ENCODE data around the gene CD79A. TPM values are rescaled to one million over a fixed set of nuclear protein-coding genes. Genes with fewer than 3 reads are reported as not detected.

CD79A gene
- total RNA-seq, 2 experiments from 2014 or later, result 3.7 to 3.8 TPM

GRCh38 chr19:41918095-41918494 is 41.0 kb downstream of the CD79A start:
- POLR2A ChIA-PET, result no interaction called here
- peaks cover 54% of the 10 kb centered on the region for H3K4me1 ChIP-seq (ENCODE audit: insufficient read depth, low read length)
- Mint-ChIP-seq H3K9me3 (no peaks in the 10 kb centered on the region), H3K4me3 (no peak overlapping the region), H3K36me3 (ENCODE audit: low read depth) (no peaks in the 10 kb centered on the region), H3K27me3 (peaks cover 10% of the 10 kb centered on the region), H3K27ac (no peak overlapping the region), H3K4me1 (ENCODE audit: low read depth) (peaks cover 18% of the 10 kb centered on the region)
- H3K27ac ChIP-seq (ENCODE audit: low read depth in 1 of 2, low read length in 2 of 2), result no peak overlapping the region
- DNase-seq (no peak), ATAC-seq (ENCODE audit: poor library complexity) (no peak)
- H3K9me3 ChIP-seq (ENCODE audit: control insufficient read depth in 1 of 2, insufficient read depth in 1 of 2, low read length in 2 of 2), result no peaks in the 10 kb centered on the region
- TF ChIP-seq CTCF (IDR thresholded peaks at IDR 0.05), result no peak
- intact Hi-C loops (cut with DNase I, micrococcal nuclease), result no loop called here
- no peak overlapping the region for H3K4me3 ChIP-seq (ENCODE audit: low read length)
- CTCF ChIA-PET, result no interaction called here
- H3K27me3 ChIP-seq (ENCODE audit: control insufficient read depth in 1 of 2, insufficient read depth in 2 of 2, low read length in 2 of 2), result peaks cover 44% of the 10 kb centered on the region in 2 experiments
- no peaks in the 10 kb centered on the region for H3K36me3 ChIP-seq (ENCODE audit: insufficient read depth, low read length)

GRCh38 chr19:41918653-41919244 is 41.7 kb downstream of the CD79A start:
- Mint-ChIP-seq H3K27me3 (peaks cover 10% of the 10 kb centered on the region), H3K4me3 (no peak overlapping the region), H3K27ac (no peak overlapping the region), H3K9me3 (no peaks in the 10 kb centered on the region), H3K36me3 (ENCODE audit: low read depth) (no peaks in the 10 kb centered on the region), H3K4me1 (ENCODE audit: low read depth) (peaks cover 18% of the 10 kb centered on the region)
- DNase-seq (no peak), ATAC-seq (ENCODE audit: poor library complexity) (no peak)
- H3K27ac ChIP-seq (ENCODE audit: low read depth in 1 of 2, low read length in 2 of 2), result no peak overlapping the region
- peaks cover 47% of the 10 kb centered on the region for H3K4me1 ChIP-seq (ENCODE audit: insufficient read depth, low read length)
- no peak for TF ChIP-seq CTCF (IDR thresholded peaks at IDR 0.05)
- H3K9me3 ChIP-seq (ENCODE audit: control insufficient read depth in 1 of 2, insufficient read depth in 1 of 2, low read length in 2 of 2), result no peaks in the 10 kb centered on the region
- H3K27me3 ChIP-seq (ENCODE audit: control insufficient read depth in 1 of 2, insufficient read depth in 2 of 2, low read length in 2 of 2), result peaks cover 39% of the 10 kb centered on the region in 2 experiments
- no peak overlapping the region for H3K4me3 ChIP-seq (ENCODE audit: low read length)
- no peaks in the 10 kb centered on the region for H3K36me3 ChIP-seq (ENCODE audit: insufficient read depth, low read length)
- intact Hi-C loops (cut with DNase I, micrococcal nuclease), result no loop called here
- POLR2A ChIA-PET, result interaction anchor here (0.6 kb wide), 1 partner anchor 34 kb away, joined by 3 read pairs; no protein-coding TSS in a partner anchor
- CTCF ChIA-PET, result interaction anchor here (0.9 to 1.3 kb wide), 3 partner anchors 41 to 59 kb away, joined by 3 to 4 read pairs (median 4); partner anchors contain the start of gene RABAC1

GRCh38 chr19:41919948-41920712 is 43.1 kb downstream of the CD79A start:
- Histone ChIP-seq H3K36me3 (ENCODE audit: insufficient read depth, low read length) (no peaks in the 10 kb centered on the region), H3K4me1 (ENCODE audit: insufficient read depth, low read length) (peaks cover 35% of the 10 kb centered on the region), H3K27me3 (ENCODE audit: control insufficient read depth in 1 of 2, insufficient read depth in 2 of 2, low read length in 2 of 2) (peaks cover 26 to 30% of the 10 kb centered on the region in 2 experiments), H3K4me3 (ENCODE audit: low read length) (no peak overlapping the region), H3K9me3 (ENCODE audit: control insufficient read depth in 1 of 2, insufficient read depth in 1 of 2, low read length in 2 of 2) (no peaks in the 10 kb centered on the region), H3K27ac (ENCODE audit: low read depth in 1 of 2, low read length in 2 of 2) (no peak overlapping the region)
- H3K4me1 Mint-ChIP-seq (ENCODE audit: low read depth), result peaks cover 12% of the 10 kb centered on the region
- ChIA-PET CTCF (interaction anchor here (0.9 to 1.7 kb wide), 4 partner anchors 39 to 61 kb away, joined by 3 to 4 read pairs (median 4); partner anchors contain the start of gene RABAC1), POLR2A (interaction anchor here (2.2 kb wide), 1 partner anchor 33 kb away, joined by 13 read pairs; no protein-coding TSS in a partner anchor)
- H3K9me3 Mint-ChIP-seq, result no peaks in the 10 kb centered on the region
- ATAC-seq (ENCODE audit: poor library complexity) (no peak), DNase-seq (no peak)
- TF ChIP-seq CTCF (IDR thresholded peaks at IDR 0.05), result no peak
- intact Hi-C loops (cut with DNase I, micrococcal nuclease), result no loop called here
- no peaks in the 10 kb centered on the region for H3K36me3 Mint-ChIP-seq (ENCODE audit: low read depth)
- H3K27me3 Mint-ChIP-seq, result peaks cover 10% of the 10 kb centered on the region
- H3K4me3 Mint-ChIP-seq, result no peak overlapping the region
- H3K27ac Mint-ChIP-seq, result no peak overlapping the region

All from CD4-positive, alpha-beta T cell (primary cell).